ENCODE results near the gene TENM3.

Gene TENM3

GRCh38 chr4:182413550-182413949, 170.3 kb downstream of the TENM3 start:
- DNase-seq = no peak

DNA sequence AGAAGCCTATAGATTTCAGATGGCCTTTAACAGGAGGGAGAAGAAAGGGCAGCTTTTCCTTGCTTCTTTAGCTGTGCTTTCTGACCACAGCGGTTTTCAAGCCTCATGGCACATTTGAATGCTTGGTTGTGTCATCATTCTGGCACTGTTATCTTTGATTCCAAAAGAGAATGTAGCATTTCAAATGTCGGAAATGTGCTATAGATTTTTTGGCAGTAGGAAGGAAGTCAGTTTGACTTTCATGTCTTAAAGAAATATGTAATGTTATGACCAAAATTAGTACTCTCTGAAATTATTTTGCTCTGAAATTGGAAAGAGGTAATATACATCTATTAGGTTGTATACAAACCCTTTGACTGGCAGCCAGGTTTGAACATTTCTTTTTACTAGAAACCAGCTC, 171.9 kb downstream of the TENM3 start:
- DNase-seq = no peak

GRCh38 chr4:182416067-182416466, 172.9 kb downstream of the TENM3 start:
- DNase-seq = no peak

DNA sequence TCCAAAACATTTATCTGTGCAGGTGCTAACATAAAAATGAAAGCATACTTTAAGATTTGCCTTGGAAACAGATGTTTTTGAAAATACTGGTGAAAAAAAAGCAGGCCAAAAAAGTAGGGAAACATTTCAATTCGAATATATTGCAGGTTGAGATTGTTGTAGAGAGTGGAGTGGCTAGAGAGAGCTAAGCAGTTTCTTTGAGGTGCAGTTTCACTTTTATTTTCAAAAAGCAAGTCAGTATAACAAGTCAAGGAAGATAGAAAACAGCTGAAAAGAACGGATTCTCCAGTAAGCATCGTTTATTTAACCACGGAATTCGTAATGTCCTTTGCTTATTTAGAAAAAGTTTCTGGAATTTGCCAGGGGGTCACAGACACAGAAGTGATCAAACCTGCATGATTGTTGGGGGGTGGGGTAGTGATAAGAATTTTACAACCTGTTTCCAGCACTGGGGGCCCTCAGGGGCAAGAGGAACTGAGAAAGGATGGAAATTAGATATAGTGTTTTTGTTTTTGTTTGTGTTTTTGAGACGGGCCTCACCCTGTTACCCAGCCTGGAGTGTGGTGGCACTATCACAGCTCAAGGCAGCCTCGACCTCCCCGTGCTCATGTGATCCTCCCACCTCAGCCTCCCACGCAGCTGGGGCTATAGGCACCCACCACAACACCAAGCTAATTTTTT, 175.0 kb downstream of the TENM3 start:
- no peak for DNase-seq

DNA sequence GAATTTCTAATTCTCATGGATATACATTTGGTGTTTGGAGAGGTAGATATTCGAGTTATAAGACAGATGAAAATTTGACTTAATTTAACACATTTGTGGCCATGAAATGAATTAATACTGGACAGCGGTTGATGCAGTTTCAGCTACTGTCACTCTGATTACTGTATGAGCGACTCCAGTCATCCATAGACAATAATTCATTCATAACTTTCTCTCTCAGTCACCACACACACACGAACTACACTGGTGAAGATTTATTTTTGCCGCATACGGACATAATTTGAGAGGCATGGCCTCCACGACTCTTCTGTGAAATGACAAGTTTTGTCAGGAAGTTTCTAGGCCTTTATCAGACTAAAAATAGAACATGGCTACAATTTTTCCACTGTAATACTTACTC, 177.0 kb downstream of the TENM3 start:
- no peak for DNase-seq

- no peak for DNase-seq
Observed at GRCh38 chr4:182421753-182422152, 178.6 kb downstream of the TENM3 start.

- DNase-seq = no peak
Observed at GRCh38 chr4:182425302-182425701, 182.1 kb downstream of the TENM3 start.

DNA sequence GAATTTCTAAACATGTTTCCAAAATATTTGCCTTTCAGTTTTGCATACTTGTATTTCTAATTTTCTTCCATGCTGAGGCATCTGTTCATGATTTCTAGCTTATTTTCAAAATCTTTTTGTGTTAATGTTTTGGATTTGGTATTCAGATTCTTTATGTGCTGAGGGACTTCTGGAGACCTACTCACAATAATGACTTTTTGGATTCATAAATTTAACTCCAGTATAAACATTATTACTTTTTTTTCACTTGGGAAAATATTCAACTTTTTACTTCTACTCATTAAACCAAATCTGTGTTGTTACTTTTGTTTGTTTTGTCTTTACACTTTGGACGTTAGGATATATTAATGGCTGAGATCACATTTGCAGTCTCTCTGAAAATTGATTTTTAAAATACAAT, 183.7 kb downstream of the TENM3 start:
- no peak for DNase-seq

DNA sequence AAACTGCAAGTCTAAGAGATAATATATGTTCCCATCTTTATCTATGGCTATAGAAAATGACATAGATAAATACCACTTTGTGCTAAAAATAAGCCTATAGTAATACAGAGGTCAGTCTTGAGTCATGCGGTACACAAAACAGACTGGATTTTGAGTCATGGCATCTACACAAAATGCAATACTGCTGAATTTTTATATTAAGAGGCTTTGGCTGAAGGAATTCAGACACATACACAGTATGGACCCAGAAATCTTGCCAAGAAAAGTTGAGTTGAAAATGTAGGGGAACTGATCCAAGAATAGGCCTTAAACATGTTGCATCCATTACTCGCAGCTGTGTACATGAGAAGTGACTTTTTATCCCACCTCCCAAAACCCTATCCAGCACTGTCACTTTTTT, 184.4 kb downstream of the TENM3 start:
- no peak for DNase-seq

DNA sequence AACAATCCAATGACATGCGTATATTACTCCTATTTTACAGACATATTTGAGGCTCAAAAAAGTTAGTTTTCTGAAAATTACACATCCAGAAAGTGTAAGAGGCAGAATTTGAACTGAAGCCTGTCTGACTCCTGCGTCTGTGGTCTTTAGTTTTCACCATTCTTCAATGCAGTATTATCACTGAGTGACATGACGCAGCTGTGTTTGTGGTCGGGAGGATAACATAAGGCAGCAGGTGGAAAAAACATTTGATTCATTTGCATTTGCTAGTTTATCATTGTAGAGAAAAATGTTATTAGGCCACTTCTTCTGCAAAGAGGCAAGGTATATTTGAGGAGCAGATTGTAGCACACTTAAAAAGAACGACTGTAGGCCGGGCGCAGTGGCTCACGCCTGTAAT, 186.7 kb downstream of the TENM3 start:
- no peak for DNase-seq

- DNase-seq = no peak
Observed at GRCh38 chr4:182432819-182433218, 189.6 kb downstream of the TENM3 start.

DNA sequence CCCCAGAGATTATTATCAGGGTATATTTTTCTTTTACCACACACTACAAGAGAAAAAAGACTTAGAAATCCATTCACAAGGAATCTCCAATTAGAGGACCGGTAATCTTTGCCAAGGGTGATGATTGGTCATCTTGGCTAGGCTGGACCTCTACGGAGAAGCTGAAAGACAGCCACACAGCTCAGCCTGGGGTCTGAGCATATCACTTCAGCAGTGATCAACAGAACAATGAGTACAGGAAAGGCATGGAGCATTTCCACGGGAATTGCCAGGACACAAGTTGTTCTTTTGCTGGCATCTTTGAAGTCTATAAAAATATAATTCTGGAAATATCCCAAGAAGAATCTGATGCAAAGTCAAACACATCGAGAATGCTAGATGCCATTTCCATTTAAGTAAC, 191.5 kb downstream of the TENM3 start:
- no peak for DNase-seq

GRCh38 chr4:182435401-182435800, 192.2 kb downstream of the TENM3 start:
- DNase-seq = no peak

- DNase-seq = no peak
Observed at GRCh38 chr4:182443070-182443469, 199.9 kb downstream of the TENM3 start.

DNA sequence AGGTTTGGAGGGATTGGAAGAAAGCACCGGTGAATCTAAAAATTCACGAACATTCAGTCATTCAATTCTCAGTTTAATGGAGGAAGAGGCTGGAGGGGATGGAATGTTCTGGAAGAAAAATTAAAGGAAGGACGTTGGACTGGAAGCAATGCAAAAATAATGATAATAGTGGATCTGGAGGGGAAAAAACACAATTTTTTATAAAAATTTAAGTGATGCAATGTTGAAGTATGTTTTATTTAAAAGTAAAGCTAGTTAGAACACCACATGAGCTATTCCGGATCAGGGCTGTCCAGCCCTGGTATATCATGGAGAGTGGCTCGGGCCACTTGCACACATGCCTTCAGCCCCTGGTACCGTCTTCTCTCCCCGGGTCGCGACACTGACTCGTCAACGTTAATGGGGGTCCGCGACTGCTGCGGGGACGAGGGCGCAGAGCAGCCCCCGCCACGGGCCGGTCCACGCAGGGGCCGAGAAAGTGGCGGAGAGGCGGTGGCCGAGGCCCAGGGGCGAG, 204.6 kb downstream of the TENM3 start:
- DNase-seq = no peak

DNA sequence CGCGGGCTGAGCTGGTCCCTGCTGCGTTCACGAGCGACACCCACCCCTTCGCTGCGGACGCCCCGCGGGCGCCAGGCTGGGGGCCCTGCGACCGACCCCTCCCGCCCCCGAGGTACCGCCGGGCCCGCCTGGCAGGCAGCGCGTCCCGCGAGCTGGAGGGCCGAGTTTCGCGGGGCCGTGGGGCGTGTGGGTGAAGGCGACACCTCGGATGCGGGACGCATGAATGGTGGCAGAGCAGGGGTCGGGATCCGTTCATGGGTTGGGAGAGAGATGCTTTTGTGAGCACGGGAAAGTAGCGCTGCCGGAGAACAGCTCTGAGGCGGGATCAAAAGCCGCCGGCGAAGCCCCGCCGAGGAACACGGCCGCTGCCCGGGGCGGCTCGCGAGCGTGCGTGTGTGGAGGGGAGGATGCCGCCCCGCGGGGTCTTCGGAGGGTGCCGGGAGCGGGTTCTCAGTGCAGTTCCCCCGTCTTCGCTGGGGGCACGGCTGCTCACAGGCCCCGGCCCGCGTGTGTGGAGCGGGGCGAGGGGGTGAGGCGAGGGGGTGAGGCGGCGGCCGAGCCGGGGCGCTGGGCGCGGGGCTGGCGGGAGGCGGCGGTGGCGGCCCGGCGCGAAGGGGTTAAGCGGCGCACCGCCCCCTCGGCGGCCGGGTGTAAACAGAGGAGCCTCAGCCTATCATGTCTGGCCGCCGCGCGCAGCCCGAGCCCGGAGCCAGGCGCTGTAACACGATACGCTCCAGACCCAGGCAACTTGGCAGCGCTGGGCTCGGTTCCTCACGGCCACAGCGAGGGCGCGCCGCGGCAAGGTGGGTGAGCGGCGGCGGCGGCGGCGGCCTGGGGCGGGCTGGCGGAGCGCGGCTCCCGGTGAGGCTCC, 205.3 kb downstream of the TENM3 start:
- peak; percentile 30 for DNase-seq

DNA sequence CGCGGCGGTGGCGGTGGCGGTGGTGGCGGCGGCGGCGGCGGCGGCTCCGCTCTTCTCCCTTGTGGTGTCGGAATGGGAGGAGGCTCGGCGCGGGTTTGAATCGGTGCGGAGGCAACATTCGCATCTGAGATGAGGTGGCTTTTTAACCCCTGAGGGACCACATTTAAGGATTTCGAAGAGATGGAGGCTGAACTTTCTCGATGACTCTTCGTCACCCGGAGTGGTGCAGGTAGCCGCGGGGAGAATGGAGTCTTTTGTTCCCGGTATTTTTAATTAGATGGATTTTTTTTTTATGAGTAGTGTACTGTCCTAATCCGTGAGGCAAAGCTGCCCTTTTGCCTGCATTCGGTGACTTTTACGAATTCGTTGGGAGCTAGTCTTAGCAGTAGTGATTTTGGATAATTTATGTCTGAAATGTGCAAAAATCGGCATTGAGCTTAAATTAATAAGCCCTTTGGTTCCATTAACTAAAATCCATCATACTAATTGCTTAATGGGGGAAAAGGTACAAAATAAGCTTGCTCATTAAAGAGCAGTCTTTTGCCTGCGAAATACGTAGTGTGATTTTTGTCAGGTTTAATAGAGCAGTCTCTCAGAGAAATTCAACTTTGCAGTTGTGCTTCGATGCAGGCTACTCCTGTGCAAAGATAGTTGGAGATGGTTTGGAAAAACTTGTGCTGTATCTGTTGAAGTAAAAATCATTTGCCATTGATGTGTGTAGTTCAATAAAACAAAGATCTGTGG, 206.2 kb downstream of the TENM3 start:
- no peak for DNase-seq

- DNase-seq = no peak
Observed at GRCh38 chr4:182449930-182450439, 206.8 kb downstream of the TENM3 start.

GRCh38 chr4:182451441-182451840, 208.2 kb downstream of the TENM3 start:
- no peak for DNase-seq

- no peak for DNase-seq
Observed at GRCh38 chr4:182453830-182454229, 210.6 kb downstream of the TENM3 start.

DNA sequence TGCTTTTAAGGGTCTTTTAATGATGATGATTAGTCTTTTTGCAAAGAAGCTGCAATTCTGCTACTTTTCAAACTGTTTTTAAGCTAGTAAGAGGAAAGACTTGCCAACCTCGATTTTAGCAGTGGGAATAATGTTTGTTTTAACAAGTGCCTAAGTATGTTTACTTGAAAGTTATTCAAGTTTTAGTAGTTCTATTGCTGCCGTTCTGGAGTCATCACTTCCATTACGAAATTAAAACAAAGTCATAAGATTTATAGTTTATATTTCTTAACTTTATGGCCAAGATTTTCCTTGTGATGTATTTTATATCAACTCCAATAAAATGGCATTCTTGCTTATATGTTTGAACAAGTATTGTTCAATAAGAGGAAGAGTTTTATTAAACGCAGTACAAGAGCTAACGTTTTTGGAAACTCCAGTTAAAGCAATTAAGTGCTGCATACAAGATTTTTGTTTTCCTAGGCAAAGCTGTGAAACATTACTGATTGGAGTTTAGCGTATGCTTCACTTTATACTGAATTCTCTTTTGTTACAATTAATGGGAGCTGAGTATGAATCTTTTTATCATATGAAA, 211.3 kb downstream of the TENM3 start:
- no peak for DNase-seq

DNA sequence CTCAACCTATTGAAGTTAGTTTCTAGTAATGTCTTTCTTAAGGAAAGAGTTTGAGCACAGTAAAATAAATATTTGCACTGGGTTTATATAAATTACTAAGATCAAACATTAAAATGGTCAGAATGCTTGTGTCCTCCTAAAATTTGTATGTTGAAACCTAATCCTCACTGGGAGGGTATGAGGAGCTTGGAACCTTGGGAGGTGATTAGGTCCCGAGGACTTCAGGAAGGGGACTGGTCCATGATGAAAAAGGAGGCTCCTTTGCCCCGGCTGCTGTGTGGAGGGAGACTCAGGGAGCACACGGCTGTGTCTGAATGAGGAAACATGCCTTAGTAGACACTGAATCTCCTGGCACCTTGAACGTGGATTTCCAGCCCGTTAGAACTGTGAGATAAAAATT, 221.9 kb downstream of the TENM3 start:
- DNase-seq = no peak

DNA sequence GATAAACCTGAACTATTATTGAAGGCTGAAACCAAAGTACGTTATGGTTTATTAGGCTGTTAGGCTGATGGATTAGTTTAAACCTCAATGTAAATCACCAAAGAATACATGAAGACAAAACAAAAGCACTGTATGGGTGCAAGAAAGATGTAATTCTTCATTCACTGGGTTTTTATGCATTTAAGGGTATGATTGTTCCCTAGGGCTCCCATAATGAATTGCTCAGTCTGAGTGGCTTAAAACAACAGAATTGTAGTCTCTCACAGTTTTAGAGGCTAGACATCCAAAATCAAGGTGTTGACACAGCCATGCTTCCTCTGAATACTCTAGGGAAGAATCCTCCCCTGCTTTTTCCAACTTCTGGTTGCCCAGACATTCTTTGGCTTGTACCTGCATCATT, 222.8 kb downstream of the TENM3 start:
- DNase-seq = no peak
